Measurements from ENCODE around the gene CPLX3.

- TF ChIP-seq POLR2AphosphoS5 (IDR thresholded peaks at IDR 0.05; ENCODE audit: low read depth, low read length) (no peak), TAF1 (IDR thresholded peaks at IDR 0.05; ENCODE audit: borderline replicate concordance, insufficient read depth, low read length) (no peak)
Measured at GRCh38 chr15:74804935-74805334, 21.5 kb upstream of the CPLX3 start.
